H9 (cell line): ENCODE results near the gene VRK2. TPM values are rescaled to one million over a fixed set of nuclear protein-coding genes. Genes with fewer than 3 reads are reported as not detected.

Experiments used
- DNase-seq: peaks from one replicate; pipeline ENCODE4 v3.0.0-alpha.2; 2017
- H2AFZ ChIP-seq: one replicate; pipeline ENCODE4 v1.6.1; 2013; ENCODE audit warnings: mild to moderate bottlenecking, low read length, control low read depth, moderate library complexity
- H2AK5ac ChIP-seq: 2 replicates; pipeline ENCODE4 v1.6.1; 2013; ENCODE audit warnings: low read length, control low read depth, mixed read lengths; ENCODE audit not compliant: insufficient read length
- H2BK120ac ChIP-seq: one replicate; pipeline ENCODE4 v1.6.1; 2013; ENCODE audit warnings: low read depth, mild to moderate bottlenecking, low read length, control low read depth, inconsistent platforms; ENCODE audit not compliant: poor library complexity, severe bottlenecking
- H2BK12ac ChIP-seq: 2 replicates; pipeline ENCODE4 v1.6.1; 2013; ENCODE audit warnings: low read length, control low read depth, mixed read lengths, low read depth; ENCODE audit not compliant: insufficient read length
- H2BK15ac ChIP-seq: 2 replicates; pipeline ENCODE4 v1.6.1; 2013; ENCODE audit warnings: low read depth, low read length, control low read depth
- H2BK20ac ChIP-seq: one replicate; pipeline ENCODE4 v1.6.1; 2013; ENCODE audit warnings: low read depth, mild to moderate bottlenecking, low read length, control low read depth, inconsistent platforms; ENCODE audit not compliant: poor library complexity, severe bottlenecking
- H2BK5ac ChIP-seq: 2 replicates; pipeline ENCODE4 v1.6.1; 2013; ENCODE audit warnings: low read length, control low read depth, mixed read lengths; ENCODE audit not compliant: insufficient read length
- H3K14ac ChIP-seq: 2 replicates; pipeline ENCODE4 v1.6.1; 2013; ENCODE audit warnings: low read length, control low read depth; ENCODE audit not compliant: insufficient read depth
- H3K18ac ChIP-seq: 2 replicates; pipeline ENCODE4 v1.6.1; 2013; ENCODE audit warnings: low read depth, mild to moderate bottlenecking, mixed read lengths, low read length, control low read depth; ENCODE audit not compliant: insufficient read length
- H3K23ac ChIP-seq: 2 replicates; pipeline ENCODE4 v1.6.1; 2013; ENCODE audit warnings: low read length, control low read depth, mixed read lengths, low read depth; ENCODE audit not compliant: insufficient read length
- H3K23me2 ChIP-seq: 2 replicates; pipeline ENCODE4 v1.6.1; 2013; ENCODE audit warnings: low read depth, mild to moderate bottlenecking, mixed read lengths, low read length, control low read depth; ENCODE audit not compliant: insufficient read length, poor library complexity, severe bottlenecking
- H3K27ac ChIP-seq: 2 replicates; pipeline ENCODE4 v1.5.1; 2013; ENCODE audit warnings: low read length, control low read depth, mixed read lengths, low read depth; ENCODE audit not compliant: insufficient read length
- H3K27me3 ChIP-seq: 2 replicates; pipeline ENCODE4 v1.6.1; 2013; ENCODE audit warnings: low read length, control low read depth, inconsistent platforms; ENCODE audit not compliant: insufficient read depth
- H3K4ac ChIP-seq: 2 replicates; pipeline ENCODE4 v1.6.1; 2013; ENCODE audit warnings: low read depth, mild to moderate bottlenecking, control low read depth, inconsistent platforms, low read length, moderate library complexity
- H3K4me1 ChIP-seq: 2 replicates; pipeline ENCODE4 v1.6.1; 2013; ENCODE audit warnings: low read length, control low read depth, inconsistent platforms; ENCODE audit not compliant: insufficient read depth
- H3K4me2 ChIP-seq: 2 replicates; pipeline ENCODE4 v1.6.1; 2013; ENCODE audit warnings: low read length, control low read depth, mixed read lengths; ENCODE audit not compliant: insufficient read length, insufficient read depth
- H3K56ac ChIP-seq: 2 replicates; pipeline ENCODE4 v1.6.1; 2013; ENCODE audit warnings: low read depth, mild to moderate bottlenecking, mixed read lengths, low read length, control low read depth; ENCODE audit not compliant: insufficient read length
- H3K79me1 ChIP-seq: 2 replicates; pipeline ENCODE4 v1.6.1; 2013; ENCODE audit warnings: low read depth, mild to moderate bottlenecking, moderate library complexity, low read length, control low read depth, inconsistent platforms; ENCODE audit not compliant: insufficient read depth, poor library complexity, severe bottlenecking
- H3K79me2 ChIP-seq: 2 replicates; pipeline ENCODE4 v1.6.1; 2013; ENCODE audit warnings: low read length, control low read depth, inconsistent platforms; ENCODE audit not compliant: insufficient read depth
- H3K9ac ChIP-seq: 2 replicates; pipeline ENCODE4 v1.6.1; 2013; ENCODE audit warnings: low read length, control low read depth, mixed read lengths; ENCODE audit not compliant: insufficient read length; ENCODE audit errors: extremely low read depth
- H3K9me3 ChIP-seq: one replicate; pipeline ENCODE4 v1.6.1; 2013; ENCODE audit warnings: low read depth, low read length, inconsistent platforms; ENCODE audit not compliant: control insufficient read depth
- H3T11ph ChIP-seq: one replicate; pipeline ENCODE4 v1.6.1; 2013; ENCODE audit warnings: mild to moderate bottlenecking, low read length, control low read depth, inconsistent platforms
- H4K20me1 ChIP-seq: one replicate; pipeline ENCODE4 v1.6.1; 2013; ENCODE audit not compliant: control insufficient read depth, insufficient read length, insufficient read depth
- H4K5ac ChIP-seq: 2 replicates; pipeline ENCODE4 v1.6.1; 2013; ENCODE audit warnings: low read depth, mild to moderate bottlenecking, mixed read lengths, low read length, control low read depth; ENCODE audit not compliant: insufficient read length
- H4K8ac ChIP-seq: replicated peaks from 2 replicates; pipeline ENCODE4 v1.6.1; 2013; ENCODE audit warnings: low read length, control low read depth, mixed read lengths, low read depth; ENCODE audit not compliant: insufficient read length
- H4K91ac ChIP-seq: 2 replicates; pipeline ENCODE4 v1.6.1; 2013; ENCODE audit warnings: low read depth, mild to moderate bottlenecking, moderate library complexity, mixed read lengths, low read length, control low read depth; ENCODE audit not compliant: insufficient read length
- H3K27ac Mint-ChIP-seq, 3 experiments: 2 replicates in 2 of 3; 3 replicates in 1 of 3; pipeline ENCODE4 v1.8.0; 2020 to 2021; ENCODE audit warnings: mixed read lengths in 3 of 3, mild to moderate bottlenecking in 1 of 3, moderate library complexity in 1 of 3
- H3K27me3 Mint-ChIP-seq: 2 replicates; pipeline ENCODE4 v1.8.0; 2021; ENCODE audit warnings: low read depth, mild to moderate bottlenecking, moderate library complexity, mixed read lengths
- H3K36me3 Mint-ChIP-seq, 3 experiments: 2 replicates in 2 of 3; 3 replicates in 1 of 3; pipeline ENCODE4 v1.8.0; 2020 to 2021; ENCODE audit warnings: low read depth in 3 of 3, mixed read lengths in 3 of 3; ENCODE audit not compliant: insufficient read depth in 1 of 3
- H3K4me1 Mint-ChIP-seq, 2 experiments: 2 replicates each; pipeline ENCODE4 v1.8.0; 2020; ENCODE audit warnings: mixed read lengths in 2 of 2
- H3K4me3 Mint-ChIP-seq, 2 experiments: 2 replicates in 1 of 2; 3 replicates in 1 of 2; pipeline ENCODE4 v1.8.0; 2020 to 2021; ENCODE audit warnings: mild to moderate bottlenecking in 2 of 2, mixed read lengths in 2 of 2, moderate library complexity in 1 of 2
- H3K9me3 Mint-ChIP-seq, 2 experiments: 2 replicates in 1 of 2; 3 replicates in 1 of 2; pipeline ENCODE4 v1.8.0; 2020; ENCODE audit warnings: mild to moderate bottlenecking in 2 of 2, mixed read lengths in 2 of 2, moderate library complexity in 1 of 2
- WGBS: extraction: QIAGEN DNeasy Blood & Tissue Kit; methylation state at CpG from one replicate; pipeline ENCODE4 v1.1.7; 2013; ENCODE audit warnings: missing lambda C conversion rate, low lambda C conversion rate, mixed read lengths; ENCODE audit not compliant: insufficient read length; ENCODE audit errors: extremely low coverage; 5-methylcytosine and 5-hydroxymethylcytosine counted together
- total RNA-seq: library from RNA; stranded (reverse); gene quantifications from 2 replicates; pipeline ENCODE4 v1.2.1, GENCODE V29; 2021
- TF ChIP-seq, protein P1 (sequence below): fragments of 200-600 bp; sonication (generic); conservative IDR thresholded peaks from 3 replicates; pipeline ENCODE4 v1.8.0; 2021; ENCODE audit warnings: antibody characterized with exemption, mild to moderate bottlenecking

The VRK2 gene
- total RNA-seq, 1 experiment from 2014 or later = 23.8 TPM

DNA sequence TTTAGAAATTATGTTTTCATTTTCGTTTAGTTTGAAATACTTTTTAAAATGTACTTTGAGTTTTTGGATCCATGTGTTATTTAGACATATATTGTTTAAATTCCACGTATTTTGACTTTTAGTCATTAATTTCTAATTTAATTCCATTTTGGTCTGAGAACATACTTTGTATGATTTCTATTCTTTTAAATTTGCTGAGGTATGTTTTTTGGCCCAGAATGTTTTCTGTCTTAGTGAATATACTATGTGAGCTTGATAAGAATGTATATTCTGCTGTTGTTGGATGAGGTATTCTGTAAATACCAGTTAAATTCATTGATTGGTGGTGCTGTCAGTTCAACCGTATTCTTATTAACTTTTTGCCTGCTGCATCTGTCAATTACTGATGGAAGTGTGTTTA, 26.4 kb downstream of the VRK2 start:
- Histone ChIP-seq H3K79me1 (no peaks in the 10 kb centered on the region), H2BK15ac (no peak overlapping the region), H3K9me3 (no peaks in the 10 kb centered on the region), H2BK5ac (no peak overlapping the region), H2BK12ac (no peak overlapping the region), H3T11ph (no peak overlapping the region), H3K4ac (no peak overlapping the region), H3K79me2 (no peaks in the 10 kb centered on the region), H4K20me1 (no peaks in the 10 kb centered on the region), H3K9ac (no peak overlapping the region), H3K4me2 (no peak overlapping the region), H3K14ac (no peak overlapping the region), H3K18ac (no peak overlapping the region), H3K4me1 (no peaks in the 10 kb centered on the region), H3K23ac (no peak overlapping the region), H4K91ac (no peak overlapping the region), H4K8ac (no peak overlapping the region), H4K5ac (no peak overlapping the region), H2BK20ac (no peak overlapping the region), H2AFZ (no peak overlapping the region), H3K23me2 (no peaks in the 10 kb centered on the region), H2AK5ac (no peak overlapping the region), H3K56ac (no peak overlapping the region), H3K27me3 (no peaks in the 10 kb centered on the region), H3K27ac (no peak overlapping the region), H2BK120ac (no peak overlapping the region)
- no peak for DNase-seq
- H3K27me3 Mint-ChIP-seq = no peaks in the 10 kb centered on the region
- H3K27ac Mint-ChIP-seq = no peak overlapping the region
- peaks cover 4 to 22% (median 8%) of the 10 kb centered on the region in 3 experiments; a peak in 4 of 7 replicates for H3K36me3 Mint-ChIP-seq
- no peaks in the 10 kb centered on the region; a peak in 1 of 5 replicates for H3K9me3 Mint-ChIP-seq
- H3K4me3 Mint-ChIP-seq = no peak overlapping the region
- H3K4me1 Mint-ChIP-seq = no peaks in the 10 kb centered on the region
- TF ChIP-seq, protein P1, sequence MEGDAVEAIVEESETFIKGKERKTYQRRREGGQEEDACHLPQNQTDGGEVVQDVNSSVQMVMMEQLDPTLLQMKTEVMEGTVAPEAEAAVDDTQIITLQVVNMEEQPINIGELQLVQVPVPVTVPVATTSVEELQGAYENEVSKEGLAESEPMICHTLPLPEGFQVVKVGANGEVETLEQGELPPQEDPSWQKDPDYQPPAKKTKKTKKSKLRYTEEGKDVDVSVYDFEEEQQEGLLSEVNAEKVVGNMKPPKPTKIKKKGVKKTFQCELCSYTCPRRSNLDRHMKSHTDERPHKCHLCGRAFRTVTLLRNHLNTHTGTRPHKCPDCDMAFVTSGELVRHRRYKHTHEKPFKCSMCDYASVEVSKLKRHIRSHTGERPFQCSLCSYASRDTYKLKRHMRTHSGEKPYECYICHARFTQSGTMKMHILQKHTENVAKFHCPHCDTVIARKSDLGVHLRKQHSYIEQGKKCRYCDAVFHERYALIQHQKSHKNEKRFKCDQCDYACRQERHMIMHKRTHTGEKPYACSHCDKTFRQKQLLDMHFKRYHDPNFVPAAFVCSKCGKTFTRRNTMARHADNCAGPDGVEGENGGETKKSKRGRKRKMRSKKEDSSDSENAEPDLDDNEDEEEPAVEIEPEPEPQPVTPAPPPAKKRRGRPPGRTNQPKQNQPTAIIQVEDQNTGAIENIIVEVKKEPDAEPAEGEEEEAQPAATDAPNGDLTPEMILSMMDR = no peak
- no CpG with 5 or more reads among the region's 3 CpGs for WGBS
